AG04450 (cell line): ENCODE measurements around the gene PGAP6. TPM values are rescaled to one million over a fixed set of nuclear protein-coding genes. Genes with fewer than 3 reads are reported as not detected.
"Not testable (repeated sequence)": the region's sequence is repeated elsewhere in the genome, so short reads cannot be mapped to it uniquely, and the experiment has no call there.

Experiments used
- CTCF ChIA-PET: fragments of 300-600, 350-600 bp; formaldehyde crosslinking; extraction: SDS; loops from one replicate; lab custom pipeline; 2022; ENCODE audit warnings: antibody characterized with exemption, inconsistent platforms; lab: Charles Lee
- POLR2A ChIA-PET: fragments of 350-600 bp; formaldehyde crosslinking; extraction: SDS; loops from one replicate; lab custom pipeline; 2021; ENCODE audit warnings: antibody characterized with exemption, inconsistent platforms; lab: Yijun Ruan, JAX
- DNase-seq: peaks from one replicate; pipeline ENCODE4 v3.0.0-alpha.2; 2011; ENCODE audit warnings: low read depth, low spot score
- H3K27ac ChIP-seq: one replicate; pipeline ENCODE4 v1.5.1; 2012; ENCODE audit warnings: low read depth, low read length, control low read depth
- H3K27me3 ChIP-seq: one replicate; pipeline ENCODE4 v1.6.0; 2012; ENCODE audit warnings: low read length; ENCODE audit not compliant: control insufficient read depth, insufficient read depth
- H3K4me3 ChIP-seq: 2 replicates; pipeline ENCODE4 v1.5.1; 2011; ENCODE audit warnings: mild to moderate bottlenecking, low read depth, low read length, control low read depth
- H3K9me3 ChIP-seq: 2 replicates; pipeline ENCODE4 v1.5.1; 2012; ENCODE audit warnings: low read length; ENCODE audit not compliant: control insufficient read depth, insufficient read depth
- polyA plus RNA-seq: library from polyadenylated mRNA; depleted of rRNA; stranded (reverse); fragments of >200 nt; gene quantifications from 2 replicates; pipeline ENCODE4 v1.2.3, GENCODE V29; 2011
- TF ChIP-seq, protein P1 (sequence below): IDR thresholded peaks from 2 replicates; pipeline ENCODE4 v1.5.1; 2011; ENCODE audit warnings: low read depth, low read length, control low read depth, inconsistent platforms

Gene PGAP6
- polyA plus RNA-seq, 1 experiment, result 40.8 TPM

GRCh38 chr16:350203-350602, 31.6 kb downstream of the PGAP6 start:
- POLR2A ChIA-PET, result no interaction called here
- CTCF ChIA-PET, result no interaction called here
- no peaks in the 10 kb centered on the region for H3K27me3 ChIP-seq
- no peak for DNase-seq
- H3K4me3 ChIP-seq, result no peak overlapping the region
- TF ChIP-seq, protein P1, sequence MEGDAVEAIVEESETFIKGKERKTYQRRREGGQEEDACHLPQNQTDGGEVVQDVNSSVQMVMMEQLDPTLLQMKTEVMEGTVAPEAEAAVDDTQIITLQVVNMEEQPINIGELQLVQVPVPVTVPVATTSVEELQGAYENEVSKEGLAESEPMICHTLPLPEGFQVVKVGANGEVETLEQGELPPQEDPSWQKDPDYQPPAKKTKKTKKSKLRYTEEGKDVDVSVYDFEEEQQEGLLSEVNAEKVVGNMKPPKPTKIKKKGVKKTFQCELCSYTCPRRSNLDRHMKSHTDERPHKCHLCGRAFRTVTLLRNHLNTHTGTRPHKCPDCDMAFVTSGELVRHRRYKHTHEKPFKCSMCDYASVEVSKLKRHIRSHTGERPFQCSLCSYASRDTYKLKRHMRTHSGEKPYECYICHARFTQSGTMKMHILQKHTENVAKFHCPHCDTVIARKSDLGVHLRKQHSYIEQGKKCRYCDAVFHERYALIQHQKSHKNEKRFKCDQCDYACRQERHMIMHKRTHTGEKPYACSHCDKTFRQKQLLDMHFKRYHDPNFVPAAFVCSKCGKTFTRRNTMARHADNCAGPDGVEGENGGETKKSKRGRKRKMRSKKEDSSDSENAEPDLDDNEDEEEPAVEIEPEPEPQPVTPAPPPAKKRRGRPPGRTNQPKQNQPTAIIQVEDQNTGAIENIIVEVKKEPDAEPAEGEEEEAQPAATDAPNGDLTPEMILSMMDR, result no peak
- H3K9me3 ChIP-seq, result no peaks in the 10 kb centered on the region; the same call in 1 of the 2 replicates
- H3K27ac ChIP-seq, result no peak overlapping the region

DNA sequence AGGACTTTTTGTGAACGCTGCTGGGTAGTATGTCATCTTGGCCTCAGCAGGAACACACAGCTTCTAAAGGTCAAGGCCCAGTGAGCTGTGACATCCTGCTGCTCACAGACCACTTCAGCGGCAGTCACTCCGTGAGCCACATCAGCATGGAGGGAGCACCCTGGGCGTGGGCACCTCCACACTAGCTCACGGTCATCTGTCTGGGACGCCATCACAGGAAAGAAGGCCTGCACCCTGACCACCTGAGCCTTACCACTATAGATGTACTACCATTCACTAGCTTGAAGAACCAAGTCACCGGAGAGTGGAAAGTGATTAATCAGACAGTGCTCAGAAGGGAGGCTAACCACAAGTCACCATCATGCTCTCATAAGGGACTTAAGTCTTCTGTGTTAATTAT, 32.6 kb downstream of the PGAP6 start:
- no peaks in the 10 kb centered on the region for H3K27me3 ChIP-seq
- no peak for DNase-seq
- H3K27ac ChIP-seq, result no peak overlapping the region
- H3K9me3 ChIP-seq, result no peaks in the 10 kb centered on the region; the same call in 1 of the 2 replicates
- no peak overlapping the region for H3K4me3 ChIP-seq
- ChIA-PET CTCF (interaction anchor here (1.3 kb wide), 1 partner anchor 13 kb away, joined by 3 read pairs; no protein-coding TSS in a partner anchor), POLR2A (no interaction called here)
- TF ChIP-seq, protein P1, result no peak

GRCh38 chr16:348495-348894, 33.3 kb downstream of the PGAP6 start:
- H3K9me3 ChIP-seq, H3K27ac ChIP-seq, H3K4me3 ChIP-seq, DNase-seq, POLR2A ChIA-PET, H3K27me3 ChIP-seq: not testable (repeated sequence)
- CTCF ChIA-PET, result interaction anchor here (1.3 kb wide), 1 partner anchor 14 kb away, joined by 3 read pairs; no protein-coding TSS in a partner anchor

GRCh38 chr16:347203-347602, 34.6 kb downstream of the PGAP6 start:
- no peak overlapping the region for H3K27ac ChIP-seq
- H3K4me3 ChIP-seq, result no peak overlapping the region
- POLR2A ChIA-PET, result no interaction called here
- no peaks in the 10 kb centered on the region; the same call in 1 of the 2 replicates for H3K9me3 ChIP-seq
- H3K27me3 ChIP-seq, result no peaks in the 10 kb centered on the region
- DNase-seq, result no peak
- TF ChIP-seq, protein P1, result no peak
- CTCF ChIA-PET, result no interaction called here

GRCh38 chr16:346587-346986, 35.2 kb downstream of the PGAP6 start:
- H3K9me3 ChIP-seq, result no peaks in the 10 kb centered on the region; the same call in 1 of the 2 replicates
- TF ChIP-seq, protein P1, result no peak
- no peak overlapping the region for H3K4me3 ChIP-seq
- ChIA-PET POLR2A (interaction anchor here (0.6 kb wide), 1 partner anchor 10 kb away, joined by 5 read pairs; no protein-coding TSS in a partner anchor), CTCF (interaction anchor here (1.5 kb wide), 1 partner anchor 15 kb away, joined by 6 read pairs; no protein-coding TSS in a partner anchor)
- no peak for DNase-seq
- H3K27ac ChIP-seq, result no peak overlapping the region
- no peaks in the 10 kb centered on the region for H3K27me3 ChIP-seq
